Naive B cell (primary cell): Measurements from ENCODE around the gene PLCG2. TPM values are rescaled to one million over a fixed set of nuclear protein-coding genes. Genes with fewer than 3 reads are reported as not detected.
"Not testable (repeated sequence)": the region's sequence is repeated elsewhere in the genome, so short reads cannot be mapped to it uniquely, and the experiment has no call there.

ENCODE experiments used
- ATAC-seq, 2 donors: fragments of 150-1000 bp; cut with Tn5 transposase; 2 replicates each; pipeline ENCODE4 v1.10.0; 2021; ENCODE audit warnings: low read depth in 2 of 2, mild to moderate bottlenecking in 2 of 2, moderate library complexity in 2 of 2
- DNase-seq: peaks from one replicate; pipeline ENCODE4 v3.0.0; 2022
- H3K27ac Mint-ChIP-seq, 6 donors: one replicate each; pipeline ENCODE4 v1.8.0; 2020 to 2022; ENCODE audit warnings: mild to moderate bottlenecking in 6 of 6, mixed read lengths in 6 of 6, moderate library complexity in 5 of 6, inconsistent platforms in 2 of 6
- H3K27me3 Mint-ChIP-seq, 3 donors: one replicate each; pipeline ENCODE4 v1.8.0; 2021 to 2022; ENCODE audit warnings: mixed read lengths in 3 of 3, mild to moderate bottlenecking in 1 of 3
- H3K36me3 Mint-ChIP-seq, 2 donors: one replicate each; pipeline ENCODE4 v1.8.0; 2020 to 2022; ENCODE audit warnings: mixed read lengths in 2 of 2, inconsistent platforms in 1 of 2, mild to moderate bottlenecking in 1 of 2
- H3K4me1 Mint-ChIP-seq, 3 donors: one replicate each; pipeline ENCODE4 v1.8.0; 2020 to 2022; ENCODE audit warnings: mixed read lengths in 3 of 3, inconsistent platforms in 1 of 3, mild to moderate bottlenecking in 1 of 3, moderate library complexity in 1 of 3
- H3K4me3 Mint-ChIP-seq, 8 donors: one replicate each; pipeline ENCODE4 v1.8.0; 2020 to 2022; ENCODE audit warnings: mild to moderate bottlenecking in 8 of 8, mixed read lengths in 8 of 8, moderate library complexity in 8 of 8, inconsistent platforms in 2 of 8
- H3K9me3 Mint-ChIP-seq, 7 donors: one replicate each; pipeline ENCODE4 v1.8.0; 2020 to 2022; ENCODE audit warnings: mixed read lengths in 7 of 7, mild to moderate bottlenecking in 5 of 7, inconsistent platforms in 2 of 7, moderate library complexity in 1 of 7
- polyA plus RNA-seq, 6 donors: library from polyadenylated mRNA; unstranded; fragments of 300-500 nt; fragmentation: Illumina TruSeq; gene quantifications; one replicate each; pipeline ENCODE4 v1.2.3, GENCODE V29; 2021; ENCODE audit warnings: low read depth in 6 of 6

Gene PLCG2
- polyA plus RNA-seq, 6 donors from 2014 or later = 65.1 to 119 (median 92.5) TPM

GRCh38 chr16:81932668-81933067 lies 153.6 kb downstream of the PLCG2 start:
- Mint-ChIP-seq H3K4me3 (peak overlapping the region in 1 of 8 donors; percentile 28), H3K27me3 (no peaks in the 10 kb centered on the region), H3K9me3 (no peaks in the 10 kb centered on the region), H3K4me1 (peaks cover 0 to 12% (median 2%) of the 10 kb centered on the region in 3 donors), H3K36me3 (peaks cover 28 to 40% of the 10 kb centered on the region in 2 donors), H3K27ac (peak overlapping the region in 3 of 6 donors; percentile 4 to 92 (median 90))
- DNase-seq = no peak
- ATAC-seq = no peak

GRCh38 chr16:81933361-81933760 lies 154.3 kb downstream of the PLCG2 start:
- H3K36me3 Mint-ChIP-seq = peaks cover 25 to 40% of the 10 kb centered on the region in 2 donors
- no peak for DNase-seq

GRCh38 chr16:81934711-81935110 lies 155.6 kb downstream of the PLCG2 start:
- not testable (repeated sequence) for DNase-seq, H3K9me3 Mint-ChIP-seq, H3K27me3 Mint-ChIP-seq, ATAC-seq, H3K4me3 Mint-ChIP-seq
- peaks cover 27 to 42% of the 10 kb centered on the region in 2 donors for H3K36me3 Mint-ChIP-seq
- H3K4me1 Mint-ChIP-seq = peaks cover 0 to 12% (median 2%) of the 10 kb centered on the region in 3 donors
- H3K27ac Mint-ChIP-seq = peak overlapping the region in 3 of 6 donors; percentile 15 to 68 (median 57)

More at GRCh38 chr16:81933361-81933760, 154.3 kb downstream of the PLCG2 start:
- Mint-ChIP-seq H3K9me3 (no peaks in the 10 kb centered on the region), H3K27ac (peak overlapping the region in 2 of 6 donors; percentile 41 to 90), H3K27me3 (no peaks in the 10 kb centered on the region), H3K4me1 (peaks cover 0 to 12% (median 2%) of the 10 kb centered on the region in 3 donors), H3K4me3 (no peak overlapping the region)
- ATAC-seq = no peak

GRCh38 chr16:81936209-81937000 lies 157.3 kb downstream of the PLCG2 start:
- Mint-ChIP-seq H3K4me1 (peaks cover 0 to 16% (median 2%) of the 10 kb centered on the region in 3 donors), H3K4me3 (no peak overlapping the region), H3K36me3 (peaks cover 40 to 49% of the 10 kb centered on the region in 2 donors), H3K27ac (peak overlapping the region in 2 of 6 donors; percentile 27 to 74), H3K9me3 (no peaks in the 10 kb centered on the region), H3K27me3 (no peaks in the 10 kb centered on the region)
- ATAC-seq (no peak), DNase-seq (no peak)

- Mint-ChIP-seq H3K4me1 (peaks cover 0 to 16% (median 2%) of the 10 kb centered on the region in 3 donors), H3K4me3 (no peak overlapping the region), H3K9me3 (no peaks in the 10 kb centered on the region), H3K36me3 (peaks cover 40 to 49% of the 10 kb centered on the region in 2 donors), H3K27me3 (no peaks in the 10 kb centered on the region), H3K27ac (peak overlapping the region in 2 of 6 donors; percentile 27 to 36)
- ATAC-seq = no peak
- no peak for DNase-seq
These were observed 158.4 kb downstream of the PLCG2 start for GRCh38 chr16:81937305-81938038.

GRCh38 chr16:81938326-81939163 lies 159.5 kb downstream of the PLCG2 start:
- DNase-seq (no peak), ATAC-seq (no peak)
- H3K36me3 Mint-ChIP-seq = peaks cover 41% of the 10 kb centered on the region in 2 donors
- H3K4me3 Mint-ChIP-seq = no peak overlapping the region
- H3K27me3 Mint-ChIP-seq = no peaks in the 10 kb centered on the region
- no peaks in the 10 kb centered on the region for H3K9me3 Mint-ChIP-seq
- peaks cover 0 to 13% (median 2%) of the 10 kb centered on the region in 3 donors for H3K4me1 Mint-ChIP-seq
- H3K27ac Mint-ChIP-seq = peak overlapping the region in 5 of 6 donors; percentile 9 to 78 (median 21)

- no peak for DNase-seq
- no peak overlapping the region for H3K4me3 Mint-ChIP-seq
- ATAC-seq = no peak
- no peaks in the 10 kb centered on the region for H3K27me3 Mint-ChIP-seq
- peak overlapping the region in 5 of 6 donors; percentile 19 to 81 (median 42) for H3K27ac Mint-ChIP-seq
- no peaks in the 10 kb centered on the region for H3K9me3 Mint-ChIP-seq
- peaks cover 34 to 41% of the 10 kb centered on the region in 2 donors for H3K36me3 Mint-ChIP-seq
- H3K4me1 Mint-ChIP-seq = peaks cover 0 to 8% (median 0%) of the 10 kb centered on the region in 3 donors
These were observed 160.3 kb downstream of the PLCG2 start for GRCh38 chr16:81939164-81940056.

GRCh38 chr16:81940781-81941560 lies 161.9 kb downstream of the PLCG2 start:
- DNase-seq (no peak), ATAC-seq (no peak)
- Mint-ChIP-seq H3K27ac (peak overlapping the region in 4 of 6 donors; percentile 2 to 39 (median 12)), H3K36me3 (peaks cover 33 to 43% of the 10 kb centered on the region in 2 donors), H3K9me3 (no peaks in the 10 kb centered on the region), H3K27me3 (no peaks in the 10 kb centered on the region), H3K4me1 (peaks cover 0 to 4% (median 0%) of the 10 kb centered on the region in 3 donors), H3K4me3 (peak overlapping the region in 1 of 8 donors; percentile 12)

GRCh38 chr16:81942007-81942601 lies 163.0 kb downstream of the PLCG2 start:
- no peak for ATAC-seq
- peak overlapping the region in 1 of 6 donors; percentile 82 for H3K27ac Mint-ChIP-seq
- H3K4me3 Mint-ChIP-seq = no peak overlapping the region
- H3K27me3 Mint-ChIP-seq = no peaks in the 10 kb centered on the region
- no peak for DNase-seq
- no peaks in the 10 kb centered on the region for H3K9me3 Mint-ChIP-seq
- peaks cover 36 to 52% of the 10 kb centered on the region in 2 donors for H3K36me3 Mint-ChIP-seq
- H3K4me1 Mint-ChIP-seq = peaks cover 0 to 4% (median 0%) of the 10 kb centered on the region in 3 donors

GRCh38 chr16:81945665-81946064 lies 166.6 kb downstream of the PLCG2 start:
- peak overlapping the region in 2 of 6 donors; percentile 59 to 66 for H3K27ac Mint-ChIP-seq
- ATAC-seq = no peak

GRCh38 chr16:81946206-81946605 lies 167.1 kb downstream of the PLCG2 start:
- Mint-ChIP-seq H3K4me1 (no peaks in the 10 kb centered on the region), H3K27me3 (no peaks in the 10 kb centered on the region), H3K27ac (peak overlapping the region in 1 of 6 donors; percentile 80), H3K36me3 (peaks cover 53 to 74% of the 10 kb centered on the region in 2 donors), H3K9me3 (peaks cover 3 to 29% (median 14%) of the 10 kb centered on the region in 7 donors), H3K4me3 (peak overlapping the region in 1 of 8 donors; percentile 25)
- no peak for DNase-seq
- ATAC-seq = no peak

More at GRCh38 chr16:81945665-81946064, 166.6 kb downstream of the PLCG2 start:
- Mint-ChIP-seq H3K27me3 (no peaks in the 10 kb centered on the region), H3K4me3 (no peak overlapping the region), H3K9me3 (peaks cover 2 to 23% (median 14%) of the 10 kb centered on the region in 7 donors), H3K36me3 (peaks cover 53 to 72% of the 10 kb centered on the region in 2 donors), H3K4me1 (peaks cover 0 to 3% (median 0%) of the 10 kb centered on the region in 3 donors)
- DNase-seq = no peak
